ENCODE data around the gene TIPIN.
A peak's percentile ranks its signal among the peaks of the same experiment; 100 is the strongest.

- TF ChIP-seq ZBTB33 (IDR thresholded peaks at IDR 0.05; ENCODE audit: borderline replicate concordance, low read depth) (no peak), CTCF (IDR thresholded peaks at IDR 0.05) (peak; percentile 55), REST (IDR thresholded peaks at IDR 0.05; ENCODE audit: low read depth, low read length) (no peak)
These were observed 30.9 kb upstream of the TIPIN start for GRCh38 chr15:66387163-66388042.
